HG03108 (cell line): ENCODE data around the gene PACSIN1.
"Not testable (repeated sequence)": the region's sequence is repeated elsewhere in the genome, so short reads cannot be mapped to it uniquely, and the experiment has no call there.

ENCODE experiments used
- ATAC-seq: cut with Tn5 transposase; IDR thresholded peaks from one replicate; pipeline ENCODE4 v1.9.1; 2021; ENCODE audit warnings: moderate library complexity; ENCODE audit not compliant: unreplicated experiment

PACSIN1 gene

DNA sequence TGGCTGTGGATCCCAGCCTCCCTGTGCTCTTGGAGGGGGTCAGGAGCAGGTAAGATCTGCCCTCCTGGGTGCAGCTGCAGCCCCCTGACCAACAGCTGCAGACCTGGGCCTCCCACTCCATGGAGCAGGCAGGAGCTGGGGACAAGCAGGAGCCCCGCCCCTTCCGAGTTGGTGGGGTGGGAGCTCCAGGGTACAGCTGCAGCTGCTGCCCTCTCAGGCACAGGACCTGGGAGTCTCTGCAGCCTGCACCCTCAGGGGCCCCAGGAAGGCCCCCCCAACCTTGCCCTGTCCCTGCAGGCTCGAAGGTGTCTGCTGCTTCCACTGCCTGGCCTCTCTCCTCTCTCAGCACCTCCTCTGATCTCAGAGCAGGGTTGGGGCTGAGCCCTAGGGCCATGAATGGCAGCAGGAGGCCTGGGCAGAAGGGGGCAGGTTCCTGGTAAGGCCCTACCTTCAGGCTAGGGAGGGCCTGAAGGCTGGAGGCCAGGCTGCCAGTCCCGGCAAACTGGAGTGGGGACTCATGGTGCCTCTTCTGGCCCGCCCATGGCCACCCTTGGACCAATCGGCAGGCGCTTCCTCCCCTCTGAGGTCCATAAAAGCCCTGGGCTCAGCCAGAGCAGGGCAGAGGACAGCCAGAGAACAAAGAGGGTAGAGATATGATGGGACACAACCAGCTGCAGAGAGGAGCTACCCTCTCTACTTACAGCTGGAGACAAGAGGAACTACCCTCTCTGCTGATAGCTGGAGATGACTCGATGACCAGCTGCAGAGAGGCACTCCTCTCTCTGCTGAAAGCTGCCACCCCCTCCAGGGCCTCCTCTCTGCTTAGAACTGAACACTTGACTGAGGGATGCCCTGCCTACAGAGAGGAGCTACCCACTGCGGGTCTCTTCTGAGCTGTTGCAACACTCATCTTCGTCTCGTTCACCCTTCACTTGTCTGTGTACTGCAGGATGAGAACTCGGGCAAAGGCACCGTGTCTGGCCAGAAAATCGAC lies 7.8 kb upstream of the PACSIN1 start:
- no peak for ATAC-seq

DNA sequence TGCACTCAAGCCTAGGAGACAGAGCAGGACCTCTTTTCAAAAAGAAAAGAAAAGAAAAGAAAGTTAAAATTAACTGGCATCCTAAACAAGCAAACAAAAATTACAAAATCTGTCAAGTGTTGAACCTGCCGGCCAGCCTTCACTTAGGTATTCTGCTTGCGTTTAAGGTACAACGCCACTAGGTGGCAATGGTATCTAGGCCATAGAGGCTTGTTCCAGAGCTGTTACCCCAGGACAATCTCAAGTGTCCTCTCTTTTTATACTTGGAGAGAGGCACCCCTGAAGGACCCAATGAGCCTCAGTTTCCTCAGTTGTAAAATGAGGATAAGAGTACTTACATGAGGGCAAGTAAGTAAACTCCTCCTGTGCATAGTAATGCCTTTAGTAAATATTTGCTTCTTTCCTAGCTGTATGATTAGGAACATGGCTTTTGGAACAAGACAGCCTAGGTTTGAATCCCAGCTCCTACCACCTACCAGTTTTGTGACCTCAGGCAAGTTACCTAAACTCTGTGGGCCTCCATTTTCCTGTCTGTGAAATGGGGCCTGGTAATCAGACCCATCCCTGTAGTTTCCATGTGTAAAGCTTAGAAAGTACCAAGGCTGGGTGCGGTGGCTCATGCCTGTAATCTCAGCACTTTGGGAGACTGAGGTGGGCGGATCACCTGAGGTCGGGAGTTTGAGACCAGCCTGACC lies 5.8 kb upstream of the PACSIN1 start:
- ATAC-seq: peak; percentile 67

DNA sequence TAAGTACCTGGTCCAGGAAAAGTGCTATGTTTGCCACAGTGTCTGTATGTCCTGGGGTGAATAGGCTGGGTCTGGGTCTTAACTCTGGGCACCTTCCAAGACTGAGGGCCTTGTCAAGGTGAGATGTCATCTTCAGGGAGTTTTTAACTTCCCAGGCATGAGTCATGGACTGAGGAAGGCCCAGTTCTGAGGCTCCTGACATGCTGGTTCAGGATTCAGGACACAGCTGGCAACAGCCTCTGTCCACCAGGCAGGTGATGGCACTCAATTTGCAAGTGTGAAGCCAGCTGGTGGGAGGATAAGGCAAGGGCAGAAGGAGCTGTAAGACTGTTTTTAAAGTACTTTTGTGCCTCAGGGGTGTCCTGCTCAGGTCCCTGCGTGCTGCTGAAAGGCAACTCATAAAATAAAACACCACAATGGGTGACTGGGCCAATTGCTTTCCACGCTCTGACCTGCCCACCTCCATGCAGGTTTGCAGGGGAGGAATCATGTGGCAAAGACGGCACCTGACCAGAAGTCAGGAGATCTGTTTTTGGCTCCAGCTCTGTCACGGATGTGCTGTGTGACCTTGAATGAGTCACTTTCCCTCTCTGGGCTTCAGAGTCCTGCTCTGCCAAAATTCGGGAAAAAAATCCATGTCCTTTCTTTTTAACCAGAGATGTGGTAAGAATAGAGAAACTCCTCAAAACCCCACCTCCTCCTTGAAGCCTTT lies 4.9 kb upstream of the PACSIN1 start:
- ATAC-seq: no peak

DNA sequence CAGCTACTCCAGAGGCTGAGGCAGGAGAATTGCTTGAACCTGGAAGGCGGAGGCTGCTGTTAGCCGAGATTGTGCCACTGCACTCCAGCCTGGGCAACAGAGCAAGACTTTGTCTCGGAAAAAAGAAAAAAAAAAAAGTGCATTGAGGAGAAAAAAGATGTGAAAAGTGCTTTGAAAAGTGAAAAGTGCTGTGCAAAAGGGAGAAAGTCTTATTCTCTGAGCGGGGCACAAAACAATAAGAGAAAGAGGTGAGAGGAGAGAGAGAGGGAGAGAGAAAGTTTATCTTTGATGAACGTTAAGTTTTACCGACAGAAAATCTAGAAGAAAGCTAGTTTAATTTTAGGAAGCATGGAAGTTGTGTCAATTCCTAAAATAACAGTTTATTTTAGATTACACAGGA lies 3.9 kb upstream of the PACSIN1 start:
- ATAC-seq: no peak

DNA sequence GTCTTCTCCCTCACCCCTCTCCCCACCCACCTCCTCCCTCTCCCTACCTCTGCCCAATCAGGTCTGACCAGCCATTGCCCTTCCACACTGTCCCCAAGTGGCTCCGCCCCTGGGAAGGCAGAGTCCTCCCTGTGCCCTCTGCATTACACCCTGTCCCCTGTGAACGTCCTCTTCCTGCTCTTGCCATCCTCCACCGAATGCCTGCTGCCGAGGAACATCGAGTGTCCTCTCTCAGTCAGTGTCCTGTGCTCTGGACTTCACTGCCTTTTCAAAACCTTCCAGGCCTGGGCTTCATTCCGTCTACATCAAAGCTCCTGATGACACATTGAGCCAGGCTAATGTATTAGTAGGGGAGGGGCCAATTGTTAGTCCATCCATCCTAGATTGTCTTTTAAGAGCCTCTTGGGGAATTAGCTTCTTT lies 3.3 kb upstream of the PACSIN1 start:
- no peak for ATAC-seq

DNA sequence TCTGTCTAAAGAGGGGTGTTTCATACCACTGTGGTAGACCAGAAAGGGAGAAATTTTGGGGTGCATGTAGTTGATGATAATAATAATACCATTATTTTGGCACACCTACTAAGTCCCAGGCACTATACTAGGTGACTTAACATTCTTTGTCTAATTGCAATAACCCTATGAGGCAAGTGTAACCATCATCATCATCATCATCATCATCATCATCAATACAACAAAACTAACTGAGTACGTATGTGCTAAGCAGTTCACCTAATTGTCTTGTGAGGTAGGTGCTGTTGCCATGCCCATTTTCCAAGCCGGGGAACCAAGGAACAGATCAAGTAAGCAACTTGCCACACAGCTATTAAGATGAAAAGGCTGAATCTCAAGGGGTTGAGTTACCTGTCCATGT lies 2.6 kb upstream of the PACSIN1 start:
- ATAC-seq: no peak

DNA sequence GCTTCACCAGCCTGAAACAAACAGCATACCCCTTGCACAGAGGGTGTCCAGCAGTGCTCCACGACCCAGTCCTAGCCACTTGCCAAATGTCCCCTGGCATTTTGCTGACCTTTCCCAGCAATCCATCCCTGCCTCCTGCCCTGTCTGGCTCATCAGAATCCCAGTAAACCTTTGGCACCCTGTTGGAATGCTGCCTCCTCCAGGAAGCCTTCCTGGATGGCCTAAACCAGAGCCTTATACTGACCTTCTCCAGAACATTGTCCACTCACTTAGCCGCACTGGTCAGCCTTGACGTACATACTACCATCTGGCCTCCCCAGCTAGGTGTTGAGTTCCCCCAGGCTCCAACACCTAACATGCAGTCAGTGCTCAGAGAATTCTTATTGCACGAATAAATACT lies 2.0 kb upstream of the PACSIN1 start:
- no peak for ATAC-seq

DNA sequence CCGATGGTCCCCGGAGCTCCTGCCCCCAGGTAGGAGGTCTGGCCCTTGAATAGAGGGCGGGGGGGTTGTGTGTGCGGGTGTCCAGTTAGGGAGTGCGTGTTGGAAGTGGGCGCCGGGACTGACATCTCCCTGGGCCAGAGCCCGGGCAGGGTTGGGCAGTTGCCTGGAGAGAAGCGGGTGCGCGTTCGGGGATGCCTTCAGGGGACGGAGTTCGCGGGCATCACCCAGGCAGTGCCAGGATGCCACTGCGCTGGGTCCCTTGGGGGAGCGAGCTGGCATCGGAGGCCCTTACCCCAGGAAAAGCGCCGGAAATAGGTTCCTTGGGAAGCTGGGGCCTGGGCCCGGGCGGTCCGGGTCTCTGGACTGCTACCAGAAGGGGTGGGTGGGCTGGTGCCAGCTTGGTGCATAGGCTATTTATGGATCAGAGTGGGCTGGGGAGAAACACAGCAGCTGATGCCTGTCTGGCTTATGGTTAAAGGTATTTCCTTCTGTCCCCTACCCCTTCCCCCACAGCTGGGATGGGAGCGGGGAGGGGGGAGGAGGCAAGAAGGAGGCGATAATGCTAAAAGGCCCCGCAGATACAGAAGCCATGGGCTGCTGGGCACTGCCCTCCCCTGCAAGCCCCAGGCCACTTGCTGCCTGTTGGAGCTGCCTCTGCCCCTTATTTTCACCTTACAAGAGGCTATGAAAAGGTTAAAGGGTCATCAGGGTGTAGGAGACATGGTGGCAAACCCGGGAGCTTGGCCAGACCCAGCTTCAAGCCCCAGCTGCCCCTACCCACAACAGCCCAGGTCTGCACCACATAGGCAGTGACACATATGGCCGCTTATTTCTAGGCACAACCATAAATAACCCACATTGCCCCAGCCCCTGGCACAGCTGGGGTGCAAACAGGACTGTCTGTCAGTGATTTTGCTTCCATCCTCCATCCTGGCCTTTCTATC lies 638 bp downstream of the PACSIN1 start:
- no peak for ATAC-seq

DNA sequence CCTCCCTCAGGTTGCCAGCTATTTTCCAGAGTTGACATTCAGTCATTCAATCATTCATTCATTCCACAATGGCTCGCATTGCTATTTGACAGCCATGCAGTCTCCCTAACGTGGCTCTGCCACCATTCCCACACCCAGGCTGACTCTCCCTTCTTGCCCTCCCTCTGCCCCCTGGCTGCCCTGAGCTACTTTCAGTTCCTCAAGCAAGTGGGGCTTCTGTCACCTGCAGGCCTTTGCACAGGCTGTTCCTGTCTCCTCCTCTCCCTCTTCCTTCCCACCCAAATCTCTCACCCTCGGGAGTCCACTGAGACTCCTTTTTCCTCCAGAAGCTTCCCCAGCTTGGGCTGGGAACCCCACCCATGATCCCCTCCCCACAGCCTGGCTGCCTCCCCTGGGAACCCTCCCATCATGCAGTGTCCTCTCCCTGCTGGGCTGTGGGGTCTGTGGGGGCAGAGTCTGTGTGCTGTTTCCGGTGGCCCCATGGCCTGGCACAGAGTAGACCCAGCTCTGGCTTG lies 2.6 kb downstream of the PACSIN1 start:
- peak; percentile 63 for ATAC-seq

DNA sequence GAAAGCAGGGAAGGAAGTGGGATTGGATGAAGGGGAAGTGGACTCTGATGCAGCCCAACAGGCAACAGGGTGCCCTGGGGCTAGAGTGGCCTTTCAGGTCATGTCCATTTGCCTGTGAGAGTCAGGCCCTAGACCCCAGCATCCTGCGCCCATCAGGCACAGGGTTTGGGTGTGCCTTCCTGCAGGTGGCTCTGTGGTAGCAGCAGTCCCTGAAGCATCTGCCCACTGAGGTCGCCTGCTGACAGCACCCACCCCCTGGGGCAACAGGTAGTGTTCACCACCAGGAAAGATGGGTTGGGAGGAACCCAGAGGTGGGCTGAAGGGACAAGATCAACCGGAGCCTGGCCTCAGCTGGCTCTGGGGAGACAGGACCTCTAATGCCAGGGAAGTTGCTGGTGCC lies 3.6 kb downstream of the PACSIN1 start:
- ATAC-seq: no peak

DNA sequence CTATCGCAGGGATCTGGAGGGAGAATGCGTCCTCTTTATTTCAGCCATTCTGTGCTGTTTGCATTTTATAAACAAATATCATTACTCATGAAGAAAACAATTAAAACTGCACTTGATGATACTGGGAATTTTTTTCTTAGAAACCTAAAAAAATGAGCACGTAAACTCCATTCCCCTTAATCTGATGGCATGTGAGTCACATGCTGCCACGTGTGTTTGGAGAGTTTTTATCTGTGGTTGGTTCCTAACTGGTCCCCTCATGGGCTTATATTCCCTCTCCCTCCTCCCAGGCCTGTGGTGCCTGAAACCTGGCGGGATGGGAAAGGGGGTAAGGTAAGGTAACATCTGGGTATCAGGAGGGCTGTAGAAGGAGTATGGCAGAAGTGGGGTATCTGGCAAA lies 6.5 kb downstream of the PACSIN1 start:
- ATAC-seq: no peak

DNA sequence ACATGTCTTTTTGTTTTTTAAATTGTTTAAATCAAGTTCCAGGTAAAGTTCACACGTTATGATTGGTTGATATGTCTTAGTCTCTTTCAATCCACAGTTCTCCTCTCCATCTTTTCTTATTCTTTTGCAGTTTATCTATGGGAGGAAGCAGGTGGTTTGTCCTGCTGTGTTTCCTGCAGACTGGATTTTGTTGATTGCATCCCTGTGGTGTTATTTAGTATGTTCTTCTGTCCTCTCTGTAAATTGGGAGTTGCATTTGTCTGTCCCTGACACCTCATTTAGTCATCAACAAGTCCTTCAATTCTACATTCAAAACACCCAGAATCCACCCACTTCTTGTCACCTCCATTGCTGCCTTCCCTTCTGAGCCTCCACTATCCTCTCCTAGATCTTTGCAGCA lies 8.1 kb downstream of the PACSIN1 start:
- ATAC-seq: no peak

DNA sequence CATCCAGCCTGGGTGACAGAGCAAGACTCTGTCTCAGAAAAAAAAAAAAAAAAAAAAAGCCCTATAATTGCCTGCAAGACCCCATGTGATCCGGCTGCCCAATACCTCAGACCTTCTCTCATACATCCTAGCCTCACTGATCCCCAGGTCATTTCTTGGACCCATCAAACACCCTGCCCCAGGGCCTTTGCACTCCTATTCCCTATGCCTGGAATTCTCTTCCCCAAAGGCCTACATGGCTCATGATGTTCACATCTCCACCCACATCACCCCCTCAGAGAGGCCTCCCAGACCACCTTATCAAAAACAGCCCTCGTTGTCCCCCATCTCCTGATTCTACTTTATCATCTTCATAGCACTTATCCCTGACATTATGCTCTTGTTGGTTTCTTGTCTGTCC lies 8.9 kb downstream of the PACSIN1 start:
- ATAC-seq: no peak

DNA sequence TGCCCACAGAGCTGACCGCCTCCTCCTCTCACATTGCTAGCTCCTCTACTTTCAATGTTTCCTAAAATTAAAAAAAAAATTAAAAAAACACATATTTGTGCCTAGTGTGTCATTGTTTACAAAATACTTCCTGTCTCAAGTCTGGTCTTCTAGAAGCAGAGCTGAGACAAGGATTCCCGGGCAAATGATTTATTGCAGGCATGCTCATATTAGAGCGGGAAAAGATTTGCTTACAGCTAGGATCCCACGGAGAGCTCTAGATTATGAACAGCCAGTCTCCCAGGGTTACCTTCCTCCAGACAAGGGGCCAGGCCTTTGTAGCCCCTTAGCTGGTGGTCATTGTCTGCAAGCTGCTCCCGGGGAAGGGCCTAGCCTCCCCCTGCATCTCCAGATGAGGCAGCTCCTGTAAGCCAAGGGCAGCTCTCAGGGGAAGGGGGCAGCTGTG lies 9.4 kb downstream of the PACSIN1 start:
- no peak for ATAC-seq

DNA sequence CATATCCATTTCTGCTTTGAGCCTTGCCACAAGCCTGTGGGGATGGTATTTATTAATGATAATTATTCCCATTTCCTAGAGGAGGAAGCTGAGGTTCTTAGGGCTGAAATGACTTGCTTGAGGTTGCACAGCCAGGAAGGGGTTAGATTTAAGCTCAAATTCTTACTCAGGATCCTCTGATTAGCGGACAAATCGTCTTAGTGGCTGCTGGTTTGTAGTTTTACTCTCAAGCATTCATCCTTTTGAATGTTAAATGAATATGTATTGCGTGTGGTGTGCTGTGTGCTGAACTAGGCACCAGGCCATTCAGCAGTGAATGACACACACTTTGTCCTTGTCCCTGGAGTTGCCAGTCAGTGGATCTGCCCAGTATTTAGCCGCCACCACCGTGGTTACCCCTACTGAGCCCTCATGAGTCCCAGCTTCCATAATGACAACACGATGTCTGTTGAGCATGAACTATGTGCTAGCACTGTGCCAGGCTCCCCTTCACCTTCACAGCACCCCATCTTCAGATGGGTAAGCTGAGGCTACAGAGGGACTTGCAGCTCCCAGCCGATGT lies 10.0 kb downstream of the PACSIN1 start:
- ATAC-seq: no peak

DNA sequence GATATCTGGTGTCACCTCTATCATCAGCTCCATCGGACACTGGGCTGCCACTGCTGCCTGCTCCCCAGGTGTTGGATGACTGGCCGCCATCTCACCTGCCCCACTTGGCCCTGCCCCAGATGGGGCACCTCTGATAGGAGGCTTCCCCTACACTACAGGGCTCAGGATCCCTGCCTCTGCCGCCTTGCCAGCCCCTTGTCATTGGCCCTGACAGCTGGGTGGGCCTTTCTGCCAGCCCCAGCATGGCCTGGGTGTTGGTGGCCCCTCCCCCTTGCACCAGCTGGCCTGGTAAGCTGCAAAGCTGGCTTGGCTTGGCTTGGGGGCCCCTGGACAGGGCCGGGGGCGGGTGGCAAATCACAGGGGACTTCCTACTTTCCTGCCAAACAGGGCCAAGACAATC lies 10.6 kb downstream of the PACSIN1 start:
- no peak for ATAC-seq

DNA sequence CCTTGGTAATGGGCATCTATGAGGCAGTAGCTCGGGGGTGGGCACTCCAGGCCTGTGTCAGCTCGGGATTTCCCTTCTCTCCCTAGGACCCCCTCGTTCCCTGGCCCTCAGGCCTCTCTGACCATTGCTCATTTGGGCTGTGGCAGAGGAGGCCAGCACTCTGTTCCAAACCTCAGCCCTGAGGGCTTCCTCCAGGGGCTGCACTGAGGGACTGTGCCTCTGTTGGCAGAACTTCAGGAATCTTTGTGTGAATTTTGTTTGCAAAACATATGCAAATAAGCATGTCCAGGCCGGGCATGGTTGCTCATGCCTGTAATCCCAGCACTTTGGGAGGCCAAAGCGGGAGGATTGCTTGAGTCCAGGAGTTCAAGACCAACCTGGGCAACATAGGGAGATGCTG lies 11.0 kb downstream of the PACSIN1 start:
- no peak for ATAC-seq

DNA sequence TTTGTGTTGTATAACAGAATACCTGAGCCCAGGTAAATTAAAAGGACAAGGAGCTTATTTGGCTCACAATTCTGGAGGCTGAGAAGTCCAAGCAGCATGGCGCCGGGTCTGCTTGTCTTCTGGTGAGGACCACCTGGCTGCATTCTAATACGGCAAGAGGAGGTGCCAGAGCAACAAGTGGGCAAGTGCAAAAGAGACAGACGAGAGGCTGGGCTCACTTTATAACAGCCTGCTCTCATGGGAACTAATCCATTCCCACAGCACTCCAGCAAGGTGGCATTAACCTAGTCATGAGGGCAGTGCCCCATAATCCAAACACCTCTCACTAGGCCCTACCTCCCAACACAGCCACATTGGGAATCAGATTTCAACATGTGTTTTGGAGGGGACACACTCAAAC lies 12.9 kb downstream of the PACSIN1 start:
- ATAC-seq: no peak

DNA sequence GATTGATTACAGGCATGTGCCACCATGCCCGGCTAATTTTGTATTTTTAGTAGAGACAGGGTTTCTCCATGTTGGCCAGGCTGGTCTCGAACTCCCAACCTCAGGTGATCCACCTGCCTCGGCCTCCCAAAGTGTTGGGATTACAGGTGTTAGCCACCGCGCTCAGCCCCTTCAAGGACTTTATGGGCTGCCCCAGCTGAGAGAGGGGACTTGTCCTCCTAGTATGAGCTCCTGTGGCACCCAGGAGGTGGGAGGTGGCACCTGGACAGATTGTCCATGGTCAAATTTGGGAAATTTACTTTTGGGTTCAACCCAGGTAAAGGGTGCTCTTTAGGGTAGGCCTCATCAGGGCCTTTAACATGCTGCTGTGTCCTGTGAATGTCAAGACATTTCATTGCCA lies 17.9 kb downstream of the PACSIN1 start:
- not testable (repeated sequence) for ATAC-seq

DNA sequence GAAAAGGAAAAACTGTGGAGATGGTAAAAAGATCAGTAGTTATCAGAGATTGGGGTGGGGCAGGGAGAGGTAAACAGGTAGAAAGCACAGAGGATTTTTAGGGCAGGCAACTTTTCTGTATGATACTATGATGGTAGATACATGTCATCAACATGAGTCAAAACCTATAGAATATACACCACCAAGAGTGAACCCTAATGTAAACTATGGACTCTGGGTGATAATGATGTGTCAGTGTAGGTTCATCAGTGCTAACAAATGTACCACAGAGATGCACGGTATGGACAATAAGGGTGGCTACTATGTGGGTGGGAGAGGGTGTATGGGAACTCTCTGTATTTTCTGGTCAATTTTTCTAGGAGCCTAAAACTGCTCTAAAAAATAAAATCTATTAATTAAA lies 18.5 kb downstream of the PACSIN1 start:
- no peak for ATAC-seq
